PC-9 (cell line): Measurements from ENCODE around the gene ARHGEF17. TPM values are rescaled to one million over a fixed set of nuclear protein-coding genes. Genes with fewer than 3 reads are reported as not detected.
A peak's percentile ranks its signal among the peaks of the same experiment; 100 is the strongest.

ENCODE experiments used
- BruUV-seq: library from RNA; stranded (reverse); fragments of 400-500 nt; replicated peaks from 2 replicates; lab custom pipeline; 2021; lab: Mats Ljungman, UMichigan
- CTCF ChIA-PET: fragments of 300-600 bp; sonication (Branson Sonifier 250); formaldehyde crosslinking; loops from one replicate; lab custom pipeline; 2022; ENCODE audit warnings: antibody characterized with exemption; lab: Charles Lee
- POLR2A ChIA-PET: fragments of 300-600 bp; sonication (Branson Sonifier 250); formaldehyde crosslinking; loops from one replicate; lab custom pipeline; 2022; ENCODE audit warnings: antibody characterized with exemption; ENCODE audit not compliant: unreplicated experiment; lab: Charles Lee
- DNase-seq, 2 experiments: peaks; one replicate each; pipeline versions ENCODE4 v3.0.0 to v3.0.0-alpha.2; 2015 to 2022; ENCODE audit warnings: mixed read lengths in 1 of 2
- H2AFZ ChIP-seq: fragments of 200-600 bp; sonication (generic); 2 replicates; pipeline ENCODE4 v1.8.1; 2017; ENCODE audit warnings: antibody characterized with exemption
- H3F3A ChIP-seq: fragments of 200-600 bp; sonication (generic); 2 replicates; pipeline ENCODE4 v1.8.1; 2017; ENCODE audit warnings: antibody characterized with exemption, mild to moderate bottlenecking, low read depth; ENCODE audit not compliant: insufficient read depth
- H3K27ac ChIP-seq: fragments of 200-600 bp; sonication (generic); 2 replicates; pipeline ENCODE4 v1.6.1; 2016; ENCODE audit warnings: mixed run types
- H3K27me3 ChIP-seq: fragments of 200-600 bp; sonication (generic); 2 replicates; pipeline ENCODE4 v1.6.1; 2016; ENCODE audit warnings: low read depth, mixed run types; ENCODE audit not compliant: insufficient read depth
- H3K36me3 ChIP-seq: fragments of 200-600 bp; sonication (generic); 2 replicates; pipeline ENCODE4 v1.6.1; 2016; ENCODE audit warnings: low read depth, mixed run types
- H3K4me1 ChIP-seq: fragments of 200-600 bp; sonication (generic); replicated peaks from 2 replicates; pipeline ENCODE4 v1.6.1; 2016; ENCODE audit warnings: mixed run types; ENCODE audit not compliant: insufficient read depth
- H3K4me2 ChIP-seq: fragments of 200-600 bp; sonication (generic); 2 replicates; pipeline ENCODE4 v1.6.1; 2017; ENCODE audit warnings: mixed run types
- H3K4me3 ChIP-seq: fragments of 200-600 bp; sonication (generic); 2 replicates; pipeline ENCODE4 v1.6.1; 2016; ENCODE audit warnings: mixed run types
- H3K79me2 ChIP-seq: fragments of 200-600 bp; sonication (generic); 2 replicates; pipeline ENCODE4 v1.6.1; 2017; ENCODE audit warnings: low read depth, mixed run types
- H3K9me2 ChIP-seq: fragments of 200-600 bp; sonication (generic); 2 replicates; pipeline ENCODE4 v1.8.1; 2017; ENCODE audit warnings: mild to moderate bottlenecking; ENCODE audit not compliant: insufficient read depth
- H3K9me3 ChIP-seq: fragments of 200-600 bp; sonication (generic); 2 replicates; pipeline ENCODE4 v1.8.1; 2016; ENCODE audit warnings: low read depth; ENCODE audit not compliant: insufficient read depth
- H4K20me1 ChIP-seq: fragments of 200-600 bp; sonication (generic); 2 replicates; pipeline ENCODE4 v1.8.1; 2017; ENCODE audit not compliant: insufficient read depth
- CTCF ChIP-seq: fragments of 200-600 bp; sonication (generic); conservative IDR thresholded peaks from 2 replicates; pipeline ENCODE4 v1.6.1; 2017; ENCODE audit warnings: mixed run types, antibody characterized with exemption, mild to moderate bottlenecking, moderate library complexity
- EZH2 ChIP-seq: fragments of 200-600 bp; sonication (generic); IDR thresholded peaks from 2 replicates; pipeline ENCODE4 v1.8.0; 2017; ENCODE audit warnings: antibody characterized with exemption, low read depth
- intact Hi-C: fragments of 100-400 bp; cut with micrococcal nuclease; formaldehyde crosslinking; loops from one replicate; pipeline ENCODE4 v1.10.0; 2022; ENCODE audit not compliant: unreplicated experiment
- total RNA-seq: library from RNA; stranded (reverse); gene quantifications from 2 replicates; pipeline ENCODE4 v1.2.3, GENCODE V29; 2021

Gene ARHGEF17
- total RNA-seq, 1 experiment from 2014 or later = 56.9 TPM

GRCh38 chr11:73324665-73325035 is 16.6 kb downstream of the ARHGEF17 start:
- intact Hi-C loops = loop anchor here (5.0 kb wide), 1 partner anchor 842 kb away; no protein-coding TSS in a partner anchor
- H3K4me3 ChIP-seq = no peak overlapping the region
- H3K36me3 ChIP-seq = no peaks in the 10 kb centered on the region
- H3K9me2 ChIP-seq = no peaks in the 10 kb centered on the region
- CTCF ChIA-PET = no interaction called here
- no peaks in the 10 kb centered on the region for H3K27me3 ChIP-seq
- H3K27ac ChIP-seq = no peak overlapping the region
- peaks cover 2% of the 10 kb centered on the region; the same call in 1 of the 2 replicates for H4K20me1 ChIP-seq
- no peak for TF ChIP-seq EZH2
- no peak for TF ChIP-seq CTCF
- no peak overlapping the region for H3K4me2 ChIP-seq
- H3F3A ChIP-seq = peaks cover 19% of the 10 kb centered on the region; the same call in 1 of the 2 replicates
- no peak overlapping the region for H2AFZ ChIP-seq
- POLR2A ChIA-PET = no interaction called here
- no peak for DNase-seq
- no peaks in the 10 kb centered on the region for H3K9me3 ChIP-seq
- H3K4me1 ChIP-seq = peaks cover 12% of the 10 kb centered on the region
- BruUV-seq = no TSS peak
- H3K79me2 ChIP-seq = no peaks in the 10 kb centered on the region

DNA sequence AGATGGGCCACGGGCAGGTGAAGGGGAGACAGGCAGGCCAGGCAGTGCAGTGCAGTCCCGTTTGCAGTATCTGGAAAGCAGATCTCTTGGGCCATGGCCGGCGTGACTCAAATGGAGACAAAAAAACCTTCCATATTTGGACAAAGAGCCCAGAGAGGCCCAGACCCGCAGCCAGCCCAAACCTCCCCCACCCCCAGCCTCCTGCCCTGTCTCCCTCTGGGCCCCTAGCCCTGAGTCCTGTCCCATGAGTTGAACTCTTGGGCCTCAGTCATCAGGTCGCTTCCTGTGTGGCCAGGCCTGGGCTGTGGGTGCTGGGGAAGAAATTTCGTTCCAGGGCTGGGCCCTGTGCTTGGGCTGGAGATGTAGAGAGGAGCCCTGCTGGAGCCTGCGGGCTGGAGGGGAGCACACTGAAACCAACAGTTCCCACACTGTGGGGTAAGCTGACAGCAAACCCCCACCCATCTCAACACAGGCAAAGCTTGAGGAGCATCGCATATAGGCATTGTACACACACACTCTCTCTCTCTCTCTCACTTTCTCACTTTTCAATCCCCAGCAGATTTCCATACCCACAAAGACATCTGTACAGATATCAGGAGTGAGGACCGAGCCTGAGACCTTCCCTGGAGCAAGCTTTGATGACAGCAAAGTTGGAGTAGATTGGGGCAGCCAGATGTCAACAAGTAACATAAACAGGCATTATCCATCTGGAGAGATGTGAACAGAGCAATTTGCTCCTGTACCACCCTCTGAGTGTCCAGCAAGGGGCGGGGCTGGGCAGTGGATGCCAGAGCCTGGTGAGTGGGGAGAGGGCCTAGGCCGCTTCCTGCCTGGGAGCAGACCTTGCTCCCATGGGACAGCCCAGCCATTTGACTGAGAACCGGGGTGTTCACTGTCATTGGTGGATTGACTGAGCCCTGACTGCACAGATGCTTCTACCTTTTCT is 17.2 kb downstream of the ARHGEF17 start:
- H3K36me3 ChIP-seq = no peaks in the 10 kb centered on the region
- H3K9me2 ChIP-seq = no peaks in the 10 kb centered on the region
- DNase-seq = no peak
- H3K4me1 ChIP-seq = peaks cover 12% of the 10 kb centered on the region
- no peaks in the 10 kb centered on the region for H3K9me3 ChIP-seq
- no peaks in the 10 kb centered on the region for H3K79me2 ChIP-seq
- no peak for TF ChIP-seq EZH2
- no peak for TF ChIP-seq CTCF
- no peak overlapping the region for H3K4me3 ChIP-seq
- H2AFZ ChIP-seq = no peak overlapping the region
- peaks cover 23% of the 10 kb centered on the region; the same call in 1 of the 2 replicates for H3F3A ChIP-seq
- H3K27ac ChIP-seq = no peak overlapping the region
- POLR2A ChIA-PET = no interaction called here
- H3K4me2 ChIP-seq = no peak overlapping the region
- CTCF ChIA-PET = interaction anchor here (1.1 kb wide), 1 partner anchor 10 kb away, joined by 4 read pairs; no protein-coding TSS in a partner anchor
- BruUV-seq = no TSS peak
- no peaks in the 10 kb centered on the region for H3K27me3 ChIP-seq
- intact Hi-C loops = loop anchor here (5.0 kb wide), 1 partner anchor 843 kb away; no protein-coding TSS in a partner anchor
- no peaks in the 10 kb centered on the region; the same call in 1 of the 2 replicates for H4K20me1 ChIP-seq

DNA sequence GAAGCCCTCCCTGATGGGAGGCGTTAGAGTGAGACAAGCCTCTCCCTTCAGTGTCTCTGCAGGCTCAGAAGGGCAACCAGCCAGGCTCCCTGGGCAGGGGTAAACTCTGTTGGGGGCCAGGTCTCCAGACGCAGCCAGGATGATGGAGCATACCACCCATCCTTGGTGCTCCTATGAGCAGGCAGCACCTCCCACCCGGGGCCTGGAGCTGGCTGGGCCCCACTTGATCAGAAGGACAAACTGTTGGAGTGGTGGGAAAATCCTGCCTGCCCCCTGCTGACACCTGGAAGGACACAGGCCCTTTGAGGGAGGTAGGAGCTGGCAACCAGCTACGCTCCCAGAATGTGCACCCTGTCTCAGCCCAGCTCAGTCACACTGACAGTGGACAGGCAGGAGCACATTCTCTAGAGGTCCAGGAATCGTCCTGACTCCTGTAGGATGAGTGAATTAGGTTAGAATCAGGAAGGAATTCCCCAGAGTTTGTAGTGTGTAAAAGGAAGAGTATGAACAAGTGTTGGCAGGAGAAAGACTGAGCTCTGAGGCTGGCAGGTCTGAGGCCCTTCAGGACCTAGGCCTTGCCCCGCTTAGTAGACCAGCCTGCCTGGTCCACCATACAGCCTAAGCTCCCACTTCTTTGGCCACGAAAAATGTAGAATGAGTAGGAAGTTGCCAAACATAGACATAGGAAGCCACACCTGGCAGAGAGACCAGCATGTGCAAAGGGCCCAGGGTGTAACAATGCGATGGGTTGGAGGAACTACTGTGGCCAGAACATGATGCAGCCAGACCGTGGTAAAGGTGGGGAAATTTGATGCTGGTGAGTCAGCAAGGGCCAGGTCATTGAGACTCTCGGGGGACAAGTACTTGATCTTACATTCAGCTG is 19.1 kb downstream of the ARHGEF17 start:
- Histone ChIP-seq H2AFZ (no peak overlapping the region), H3K9me3 (no peaks in the 10 kb centered on the region), H3K79me2 (no peaks in the 10 kb centered on the region), H3K36me3 (no peaks in the 10 kb centered on the region), H3F3A (peaks cover 23% of the 10 kb centered on the region; the same call in 1 of the 2 replicates), H3K4me1 (peaks cover 12% of the 10 kb centered on the region), H4K20me1 (no peaks in the 10 kb centered on the region), H3K4me3 (no peak overlapping the region), H3K27ac (no peak overlapping the region), H3K9me2 (no peaks in the 10 kb centered on the region), H3K27me3 (no peaks in the 10 kb centered on the region), H3K4me2 (no peak overlapping the region)
- CTCF ChIA-PET = interaction anchor here (0.7 to 1.3 kb wide), 3 partner anchors 18 to 602 kb away, joined by 3 to 4 read pairs (median 3); no protein-coding TSS in a partner anchor
- POLR2A ChIA-PET = interaction anchor here (0.5 to 0.9 kb wide), 4 partner anchors 13 to 33 kb away, joined by 3 to 4 read pairs (median 4); no protein-coding TSS in a partner anchor
- no TSS peak for BruUV-seq
- intact Hi-C loops = loop anchor here (5.0 kb wide), 1 partner anchor 845 kb away; no protein-coding TSS in a partner anchor
- peak; percentile 40 to 60 for DNase-seq
- no peak for TF ChIP-seq EZH2
